Measurements from ENCODE around the gene UBE2J2. TPM values are rescaled to one million over a fixed set of nuclear protein-coding genes. Genes with fewer than 3 reads are reported as not detected.

UBE2J2 gene
- total RNA-seq, 1 donor from 2014 or later = 49.3 TPM

- TF ChIP-seq CTCF (conservative IDR thresholded peaks at IDR 0.05; ENCODE audit: low read depth, low read length) = no peak
- no peak overlapping the region for H3K4me3 ChIP-seq (ENCODE audit: low read depth, low read length)
- DNase-seq (ENCODE audit: low read depth) = no peak
These were observed 40.1 kb downstream of the UBE2J2 start for GRCh38 chr1:1233567-1233892.

- TF ChIP-seq CTCF (conservative IDR thresholded peaks at IDR 0.05; ENCODE audit: low read depth, low read length) = no peak
- no peak for DNase-seq (ENCODE audit: low read depth)
- peak overlapping the region; percentile 30 for H3K4me3 ChIP-seq (ENCODE audit: low read depth, low read length)
These were observed 40.7 kb downstream of the UBE2J2 start for GRCh38 chr1:1232796-1233566.

GRCh38 chr1:1232208-1232795 lies 41.4 kb downstream of the UBE2J2 start, which contains the start of gene B3GALT6:
Gene B3GALT6 (plus strand): TSS chr1:1232237. CDS start chr1:1232279, 42 bp downstream.
- H3K4me3 ChIP-seq (ENCODE audit: low read depth, low read length) = peak within 1 kb of the TSS; percentile 72
- TF ChIP-seq CTCF (conservative IDR thresholded peaks at IDR 0.05; ENCODE audit: low read depth, low read length) = no peak

GRCh38 chr1:1231400-1232207 lies 42.0 kb downstream of the UBE2J2 start, which contains the start of gene SDF4:
Gene SDF4 (minus strand): TSS chr1:1232001. CDS start chr1:1228772, 3,229 bp downstream.
- H3K4me3 ChIP-seq (ENCODE audit: low read depth, low read length) = peak within 1 kb of the TSS; percentile 72
- no peak for TF ChIP-seq CTCF (conservative IDR thresholded peaks at IDR 0.05; ENCODE audit: low read depth, low read length)
- peak; percentile 37 for DNase-seq (ENCODE audit: low read depth)

More at GRCh38 chr1:1232208-1232795, 41.4 kb downstream of the UBE2J2 start, which contains the start of gene B3GALT6:
- DNase-seq (ENCODE audit: low read depth) = no peak

- DNase-seq (ENCODE audit: low read depth) = peak; percentile 52
- peak overlapping the region; percentile 72 for H3K4me3 ChIP-seq (ENCODE audit: low read depth, low read length)
- peak; percentile 58 for TF ChIP-seq CTCF (conservative IDR thresholded peaks at IDR 0.05; ENCODE audit: low read depth, low read length)
These were observed 42.8 kb downstream of the UBE2J2 start for GRCh38 chr1:1230656-1231399.

- TF ChIP-seq CTCF (conservative IDR thresholded peaks at IDR 0.05; ENCODE audit: low read depth, low read length) = no peak
- DNase-seq (ENCODE audit: low read depth) = no peak
- no peak overlapping the region for H3K4me3 ChIP-seq (ENCODE audit: low read depth, low read length)
These were observed 43.9 kb downstream of the UBE2J2 start for GRCh38 chr1:1229770-1230169.
